ENCODE data around the gene TM4SF5.

Gene TM4SF5

GRCh38 chr17:4771519-4772234 lies at the start of gene TM4SF5:
Gene TM4SF5 (plus strand): TSS chr17:4771886. CDS start chr17:4771923, 37 bp downstream.
- H3K27ac ChIP-seq (ENCODE audit: low read depth, low read length) = peak within 1 kb of the TSS; percentile 74
- peak within 1 kb of the TSS; percentile 48 to 72 for H3K9ac ChIP-seq (ENCODE audit: low read depth in 1 of 2, low read length in 2 of 2)
- H3K4me3 ChIP-seq (ENCODE audit: low read depth in 1 of 2, low read length in 2 of 2) = peak within 1 kb of the TSS; percentile 70 to 71
- no peaks in the 10 kb centered on the region for H3K36me3 ChIP-seq (ENCODE audit: control insufficient read depth in 1 of 2, insufficient read depth in 2 of 2, low read length in 2 of 2)
- peaks cover 12 to 22% of the 10 kb centered on the region in 2 donors for H3K4me1 ChIP-seq (ENCODE audit: control insufficient read depth in 1 of 2, insufficient read depth in 2 of 2, low read length in 2 of 2)
- H3K27me3 ChIP-seq (ENCODE audit: control insufficient read depth in 1 of 2, insufficient read depth in 2 of 2, low read length in 2 of 2) = no peaks in the 10 kb centered on the region
- no peaks in the 10 kb centered on the region for H3K9me3 ChIP-seq (ENCODE audit: control insufficient read depth in 1 of 2, low read length in 2 of 2)

GRCh38 chr17:4722678-4723240 lies 48.9 kb upstream of the TM4SF5 start:
- Histone ChIP-seq H3K4me1 (ENCODE audit: control insufficient read depth in 1 of 2, insufficient read depth in 2 of 2, low read length in 2 of 2) (peaks cover 30 to 34% of the 10 kb centered on the region in 2 donors), H3K27ac (ENCODE audit: low read depth, low read length) (no peak overlapping the region)

GRCh38 chr17:4724650-4725049 lies 47.0 kb upstream of the TM4SF5 start:
- no peak overlapping the region for H3K27ac ChIP-seq (ENCODE audit: low read depth, low read length)
- H3K36me3 ChIP-seq (ENCODE audit: control insufficient read depth in 1 of 2, insufficient read depth in 2 of 2, low read length in 2 of 2) = peaks cover 0 to 9% of the 10 kb centered on the region in 2 donors
- no peak overlapping the region for H3K9ac ChIP-seq (ENCODE audit: low read depth in 1 of 2, low read length in 2 of 2)
- no peaks in the 10 kb centered on the region for H3K9me3 ChIP-seq (ENCODE audit: control insufficient read depth in 1 of 2, low read length in 2 of 2)
- no peak overlapping the region for H3K4me3 ChIP-seq (ENCODE audit: low read depth in 1 of 2, low read length in 2 of 2)
- H3K4me1 ChIP-seq (ENCODE audit: control insufficient read depth in 1 of 2, insufficient read depth in 2 of 2, low read length in 2 of 2) = peaks cover 25 to 29% of the 10 kb centered on the region in 2 donors
- no peaks in the 10 kb centered on the region for H3K27me3 ChIP-seq (ENCODE audit: control insufficient read depth in 1 of 2, insufficient read depth in 2 of 2, low read length in 2 of 2)

More at GRCh38 chr17:4722678-4723240, 48.9 kb upstream of the TM4SF5 start:
- peaks cover 0 to 26% of the 10 kb centered on the region in 2 donors for H3K36me3 ChIP-seq (ENCODE audit: control insufficient read depth in 1 of 2, insufficient read depth in 2 of 2, low read length in 2 of 2)
- H3K27me3 ChIP-seq (ENCODE audit: control insufficient read depth in 1 of 2, insufficient read depth in 2 of 2, low read length in 2 of 2) = no peaks in the 10 kb centered on the region
- H3K9ac ChIP-seq (ENCODE audit: low read depth in 1 of 2, low read length in 2 of 2) = no peak overlapping the region
- no peak overlapping the region for H3K4me3 ChIP-seq (ENCODE audit: low read depth in 1 of 2, low read length in 2 of 2)
- H3K9me3 ChIP-seq (ENCODE audit: control insufficient read depth in 1 of 2, low read length in 2 of 2) = no peaks in the 10 kb centered on the region

GRCh38 chr17:4725646-4726310 lies 45.9 kb upstream of the TM4SF5 start:
- Histone ChIP-seq H3K9me3 (ENCODE audit: control insufficient read depth in 1 of 2, low read length in 2 of 2) (no peaks in the 10 kb centered on the region), H3K27ac (ENCODE audit: low read depth, low read length) (peak overlapping the region; percentile 5)

GRCh38 chr17:4728124-4728523 lies 43.6 kb upstream of the TM4SF5 start:
- Histone ChIP-seq H3K27me3 (ENCODE audit: control insufficient read depth in 1 of 2, insufficient read depth in 2 of 2, low read length in 2 of 2) (no peaks in the 10 kb centered on the region), H3K4me1 (ENCODE audit: control insufficient read depth in 1 of 2, insufficient read depth in 2 of 2, low read length in 2 of 2) (peaks cover 13 to 19% of the 10 kb centered on the region in 2 donors)

More at GRCh38 chr17:4725646-4726310, 45.9 kb upstream of the TM4SF5 start:
- H3K36me3 ChIP-seq (ENCODE audit: control insufficient read depth in 1 of 2, insufficient read depth in 2 of 2, low read length in 2 of 2) = peaks cover 0 to 3% of the 10 kb centered on the region in 2 donors
- peaks cover 17 to 19% of the 10 kb centered on the region in 2 donors for H3K4me1 ChIP-seq (ENCODE audit: control insufficient read depth in 1 of 2, insufficient read depth in 2 of 2, low read length in 2 of 2)
- no peaks in the 10 kb centered on the region for H3K27me3 ChIP-seq (ENCODE audit: control insufficient read depth in 1 of 2, insufficient read depth in 2 of 2, low read length in 2 of 2)
- no peak overlapping the region for H3K4me3 ChIP-seq (ENCODE audit: low read depth in 1 of 2, low read length in 2 of 2)
- no peak overlapping the region for H3K9ac ChIP-seq (ENCODE audit: low read depth in 1 of 2, low read length in 2 of 2)

GRCh38 chr17:4733073-4733531 lies 38.6 kb upstream of the TM4SF5 start:
- Histone ChIP-seq H3K36me3 (ENCODE audit: control insufficient read depth in 1 of 2, insufficient read depth in 2 of 2, low read length in 2 of 2) (peaks cover 0 to 13% of the 10 kb centered on the region in 2 donors), H3K27me3 (ENCODE audit: control insufficient read depth in 1 of 2, insufficient read depth in 2 of 2, low read length in 2 of 2) (no peaks in the 10 kb centered on the region), H3K27ac (ENCODE audit: low read depth, low read length) (no peak overlapping the region), H3K4me3 (ENCODE audit: low read depth in 1 of 2, low read length in 2 of 2) (no peak overlapping the region), H3K4me1 (ENCODE audit: control insufficient read depth in 1 of 2, insufficient read depth in 2 of 2, low read length in 2 of 2) (peaks cover 9 to 19% of the 10 kb centered on the region in 2 donors), H3K9ac (ENCODE audit: low read depth in 1 of 2, low read length in 2 of 2) (no peak overlapping the region), H3K9me3 (ENCODE audit: control insufficient read depth in 1 of 2, low read length in 2 of 2) (no peaks in the 10 kb centered on the region)

More at GRCh38 chr17:4728124-4728523, 43.6 kb upstream of the TM4SF5 start:
- H3K9ac ChIP-seq (ENCODE audit: low read depth in 1 of 2, low read length in 2 of 2) = no peak overlapping the region
- no peaks in the 10 kb centered on the region for H3K9me3 ChIP-seq (ENCODE audit: control insufficient read depth in 1 of 2, low read length in 2 of 2)
- H3K36me3 ChIP-seq (ENCODE audit: control insufficient read depth in 1 of 2, insufficient read depth in 2 of 2, low read length in 2 of 2) = no peaks in the 10 kb centered on the region
- no peak overlapping the region for H3K4me3 ChIP-seq (ENCODE audit: low read depth in 1 of 2, low read length in 2 of 2)
- no peak overlapping the region for H3K27ac ChIP-seq (ENCODE audit: low read depth, low read length)

- Histone ChIP-seq H3K9ac (ENCODE audit: low read depth in 1 of 2, low read length in 2 of 2) (no peak overlapping the region), H3K4me1 (ENCODE audit: control insufficient read depth in 1 of 2, insufficient read depth in 2 of 2, low read length in 2 of 2) (peaks cover 9 to 31% of the 10 kb centered on the region in 2 donors), H3K36me3 (ENCODE audit: control insufficient read depth in 1 of 2, insufficient read depth in 2 of 2, low read length in 2 of 2) (peaks cover 0 to 13% of the 10 kb centered on the region in 2 donors), H3K4me3 (ENCODE audit: low read depth in 1 of 2, low read length in 2 of 2) (no peak overlapping the region), H3K9me3 (ENCODE audit: control insufficient read depth in 1 of 2, low read length in 2 of 2) (no peaks in the 10 kb centered on the region), H3K27ac (ENCODE audit: low read depth, low read length) (no peak overlapping the region), H3K27me3 (ENCODE audit: control insufficient read depth in 1 of 2, insufficient read depth in 2 of 2, low read length in 2 of 2) (no peaks in the 10 kb centered on the region)
Measured at GRCh38 chr17:4734857-4735475, 36.7 kb upstream of the TM4SF5 start.

GRCh38 chr17:4735876-4736651 lies 35.6 kb upstream of the TM4SF5 start:
- H3K4me3 ChIP-seq (ENCODE audit: low read depth in 1 of 2, low read length in 2 of 2) = no peak overlapping the region
- H3K4me1 ChIP-seq (ENCODE audit: control insufficient read depth in 1 of 2, insufficient read depth in 2 of 2, low read length in 2 of 2) = peaks cover 9 to 31% of the 10 kb centered on the region in 2 donors
- no peak overlapping the region for H3K27ac ChIP-seq (ENCODE audit: low read depth, low read length)
- peaks cover 0 to 13% of the 10 kb centered on the region in 2 donors for H3K36me3 ChIP-seq (ENCODE audit: control insufficient read depth in 1 of 2, insufficient read depth in 2 of 2, low read length in 2 of 2)
- H3K9ac ChIP-seq (ENCODE audit: low read depth in 1 of 2, low read length in 2 of 2) = no peak overlapping the region
- no peaks in the 10 kb centered on the region for H3K9me3 ChIP-seq (ENCODE audit: control insufficient read depth in 1 of 2, low read length in 2 of 2)
- no peaks in the 10 kb centered on the region for H3K27me3 ChIP-seq (ENCODE audit: control insufficient read depth in 1 of 2, insufficient read depth in 2 of 2, low read length in 2 of 2)
